ENCODE data around the gene IMP3. TPM values are rescaled to one million over a fixed set of nuclear protein-coding genes. Genes with fewer than 3 reads are reported as not detected.

Gene IMP3, protein sequence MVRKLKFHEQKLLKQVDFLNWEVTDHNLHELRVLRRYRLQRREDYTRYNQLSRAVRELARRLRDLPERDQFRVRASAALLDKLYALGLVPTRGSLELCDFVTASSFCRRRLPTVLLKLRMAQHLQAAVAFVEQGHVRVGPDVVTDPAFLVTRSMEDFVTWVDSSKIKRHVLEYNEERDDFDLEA
- total RNA-seq: 100 to 1,000 TPM; 111 to 139 TPM

DNA sequence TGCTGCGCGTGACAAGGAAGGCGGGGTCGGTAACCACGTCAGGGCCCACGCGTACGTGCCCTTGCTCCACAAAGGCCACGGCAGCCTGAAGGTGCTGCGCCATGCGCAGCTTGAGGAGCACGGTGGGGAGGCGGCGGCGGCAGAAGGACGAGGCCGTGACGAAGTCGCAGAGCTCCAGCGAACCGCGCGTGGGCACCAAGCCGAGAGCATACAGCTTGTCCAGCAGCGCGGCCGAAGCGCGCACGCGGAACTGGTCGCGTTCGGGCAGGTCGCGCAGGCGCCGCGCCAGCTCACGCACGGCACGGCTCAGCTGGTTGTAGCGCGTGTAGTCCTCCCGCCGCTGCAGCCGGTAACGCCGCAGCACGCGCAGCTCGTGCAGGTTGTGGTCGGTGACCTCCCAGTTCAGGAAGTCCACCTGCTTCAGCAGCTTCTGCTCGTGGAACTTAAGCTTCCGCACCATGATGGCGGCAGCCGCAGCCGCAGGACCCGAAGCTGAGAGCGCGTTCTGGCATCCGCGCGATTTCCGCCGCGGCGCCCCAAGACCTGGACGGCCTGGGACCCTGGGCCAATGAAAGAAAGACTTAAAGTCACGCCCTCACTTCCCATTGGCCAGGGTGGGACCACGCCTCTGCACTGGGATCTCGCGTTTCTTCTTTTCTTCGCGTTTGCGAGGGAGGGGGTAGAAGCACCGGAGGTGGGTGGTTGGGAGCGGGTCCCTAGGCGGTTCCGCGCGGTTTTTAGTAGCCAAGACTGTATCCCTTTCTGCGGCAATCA is at the start of gene IMP3:
IMP3 (minus strand) TSS at position 516 of the 774 bp plus-strand sequence; CDS start at position 460, 56 bp downstream.

DNA sequence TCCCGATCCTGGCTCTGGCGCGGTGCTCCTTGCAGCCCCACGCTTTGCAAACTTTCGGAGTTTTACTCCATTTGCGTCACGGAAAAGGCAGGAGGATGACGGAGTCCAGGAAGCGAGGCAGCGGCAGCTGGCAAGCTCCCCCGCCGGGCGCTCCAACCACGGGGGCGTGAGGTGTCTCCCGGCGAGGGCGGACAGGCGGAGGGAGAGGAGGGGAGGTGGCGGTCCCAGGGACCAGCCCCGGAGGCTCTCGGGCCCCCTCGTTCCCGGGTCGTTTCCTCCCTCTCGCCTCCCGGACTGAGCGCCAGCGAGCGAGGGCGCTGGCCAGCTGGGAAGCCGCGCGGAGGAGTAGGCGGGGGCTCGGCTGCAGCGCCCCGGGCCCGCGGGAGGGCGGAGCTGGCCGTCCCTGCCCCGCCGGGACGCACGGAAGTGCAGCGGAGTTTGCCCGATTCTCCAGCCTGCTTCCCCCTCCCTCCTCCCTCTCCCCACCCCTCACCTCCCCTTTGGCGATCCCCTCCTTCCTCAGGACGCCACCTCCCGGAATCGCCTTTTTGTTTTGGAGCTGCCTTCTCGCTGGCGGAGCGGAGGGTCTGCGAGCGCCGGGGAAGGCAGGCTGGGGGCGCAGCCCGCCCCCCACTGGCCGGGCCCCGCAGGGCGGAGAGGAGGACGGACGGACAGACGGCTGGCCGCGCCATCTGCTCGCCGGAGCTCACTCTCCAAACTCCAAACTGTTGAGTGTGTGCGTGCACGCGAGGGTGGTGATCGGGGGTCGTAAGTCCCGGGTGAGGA is 7.5 kb upstream of the IMP3 start, which contains the start of gene SNX33:
SNX33 (plus strand) TSS at position 543 of the 786 bp plus-strand sequence. CDS start 1,191 bp downstream, outside the sequence.

DNA sequence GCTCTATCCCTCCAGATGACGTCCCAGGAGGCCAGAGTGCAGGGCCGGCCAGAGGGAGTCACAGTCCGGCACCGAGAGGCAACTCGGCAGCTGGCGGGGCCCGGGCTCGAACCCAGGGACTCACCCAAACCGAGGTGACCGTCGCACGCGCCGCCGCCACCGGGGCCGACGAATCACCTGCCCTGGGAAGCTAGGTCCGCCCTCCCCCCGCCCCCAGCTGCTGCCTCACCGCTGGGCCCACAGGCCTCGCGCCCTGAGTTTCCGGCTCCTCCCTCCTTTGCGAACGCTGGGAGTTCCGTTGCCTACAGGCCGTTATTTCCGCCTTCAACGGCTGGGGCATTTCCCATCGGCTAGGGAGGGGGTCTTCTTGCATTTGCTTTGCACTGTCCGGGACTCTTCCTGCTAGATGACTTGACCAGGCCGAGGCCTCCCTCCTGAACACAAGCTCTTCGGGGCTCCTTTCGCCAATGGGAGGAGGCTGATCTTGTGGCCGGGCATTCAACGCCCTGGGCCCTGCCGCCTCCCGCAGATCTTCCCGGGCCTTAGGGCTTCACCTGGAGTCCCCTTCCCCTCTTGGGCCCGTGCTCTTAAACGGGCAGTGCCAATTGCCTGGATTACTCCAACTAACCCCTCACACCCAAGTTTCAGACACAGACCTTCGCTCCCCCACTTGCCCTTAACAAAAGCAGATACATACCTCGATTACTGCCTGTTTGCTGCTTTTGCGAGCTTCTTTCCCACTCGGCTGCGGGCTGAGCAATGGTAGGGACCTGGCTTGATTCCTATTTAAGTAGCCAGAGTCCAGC is 14.3 kb downstream of the IMP3 start, which contains the start of gene SNUPN:
SNUPN (minus strand) TSS at position 184 of the 806 bp plus-strand sequence. CDS start 4,674 bp downstream, outside the sequence.

Other genes starting within 250 kb of the IMP3 start
- 10 to 100 TPM; 18.9 to 28.6 TPM for gene SIN3A, start 188.5 kb downstream of the IMP3 start, total RNA-seq
- 10 to 100 TPM; 18.2 to 29.3 TPM for gene PTPN9, start 60.9 kb downstream of the IMP3 start, total RNA-seq
- 10 to 100 TPM; 28.2 to 34.6 TPM for gene SNUPN, start 14.5 kb downstream of the IMP3 start, total RNA-seq
- 10 to 100 TPM; 15.3 to 18.6 TPM for gene SNX33, start 7.7 kb upstream of the IMP3 start, total RNA-seq
- 100 to 1,000 TPM; 100 to 168 TPM for gene CSPG4, start 72.6 kb upstream of the IMP3 start, total RNA-seq
- 10 to 100 TPM; 23.1 to 28.6 TPM for gene UBE2Q2, start 203.2 kb upstream of the IMP3 start, total RNA-seq

All from melanocyte of skin (primary cell).